ENCODE data around the gene ALX3. TPM values are rescaled to one million over a fixed set of nuclear protein-coding genes. Genes with fewer than 3 reads are reported as not detected.

The ALX3 gene
- total and polyA plus RNA-seq, 10 of the 15 experiments (the other 5 are each of a cell fraction or from before 2014, with no cell fraction given), result not detected

GRCh38 chr1:110084227-110085078, 14.0 kb upstream of the ALX3 start:
- SMC1A ChIA-PET (ENCODE audit: uncharacterized antibody, unreplicated experiment), result no interaction called here
- DNase-seq (ENCODE audit: low read depth, low spot score), result peak; percentile 27
- CTCF ChIA-PET, result no interaction called here
- ATAC-seq, result peak; percentile 75
- in situ Hi-C loops (cut with MboI) (no loop called here), intact Hi-C loops (cut with micrococcal nuclease; ENCODE audit: unreplicated experiment) (loop anchor here (10.0 kb wide), 1 partner anchor 380 kb away; no protein-coding TSS in a partner anchor)
- POLR2A ChIA-PET, result no interaction called here
- peak overlapping the region; percentile 52 for H2AFZ ChIP-seq (ENCODE audit: control insufficient read depth, low read depth, low read length)
- H3K4me1 ChIP-seq (ENCODE audit: control insufficient read depth, insufficient read depth, low read length), result peaks cover 5% of the 10 kb centered on the region; the same call in 1 of the 2 replicates
- H3K9me3 ChIP-seq (replicated peaks; ENCODE audit: control insufficient read depth, insufficient read depth, low read length), result no peaks in the 10 kb centered on the region
- no peaks in the 10 kb centered on the region for H3K79me2 ChIP-seq (ENCODE audit: control insufficient read depth, insufficient read depth, low read length)
- H3K9ac ChIP-seq (ENCODE audit: control insufficient read depth, insufficient read depth, low read length), result peak overlapping the region; percentile 3; the same call in 1 of the 2 replicates
- H4K20me1 ChIP-seq (ENCODE audit: control insufficient read depth, insufficient read depth), result no peaks in the 10 kb centered on the region
- H3K4me3 ChIP-seq, result peak overlapping the region; percentile 65
- H3K4me2 ChIP-seq (ENCODE audit: control insufficient read depth, insufficient read depth), result peak overlapping the region; percentile 65
- peak; percentile 31 for FAIRE-seq
- RAD21 ChIA-PET (ENCODE audit: unreplicated experiment), result no interaction called here
- peaks cover 0 to 8% of the 10 kb centered on the region in 2 experiments; a peak in 2 of 4 replicates for H3K27me3 ChIP-seq (replicated peaks in 1 of 2; ENCODE audit: control insufficient read depth in 2 of 2, insufficient read depth in 2 of 2, low read length in 1 of 2)
- no peak overlapping the region for H3K27ac ChIP-seq (ENCODE audit: control insufficient read depth, insufficient read depth)
- no TSS peak for BruUV-seq (replicated peaks)
- no peaks in the 10 kb centered on the region for H3K36me3 ChIP-seq (ENCODE audit: control insufficient read depth in 2 of 2, insufficient read depth in 2 of 2, low read length in 1 of 2)
- 3% methylated on average over 72 of the region's 72 CpGs for WGBS (ENCODE audit: insufficient coverage, insufficient replicate concordance, low lambda C conversion rate, missing lambda C conversion rate)
- TF ChIP-seq ESRRA (IDR thresholded peaks at IDR 0.05; ENCODE audit: low read length), result no peak
- TF ChIP-seq BCL11A (IDR thresholded peaks at IDR 0.05; ENCODE audit: low read depth, low read length), result 0 out of 2 replicates have a peak, but pooled peaks have one; percentile 7
- TF ChIP-seq FOXM1 (IDR thresholded peaks at IDR 0.05; ENCODE audit: low read depth, low read length), result no peak
- 0 out of 2 replicates have a peak, but pooled peaks have one; percentile 9 for TF ChIP-seq JUNB (IDR thresholded peaks at IDR 0.05)
- no peak for TF ChIP-seq RELB (IDR thresholded peaks at IDR 0.05; ENCODE audit: low read depth)
- no peak for TF ChIP-seq RCOR1 (conservative IDR thresholded peaks at IDR 0.05; ENCODE audit: low read depth, low read length)
- TF ChIP-seq STAT3 (IDR thresholded peaks at IDR 0.05; ENCODE audit: low read depth, low read length), result no peak
- no peak for TF ChIP-seq TARDBP (IDR thresholded peaks at IDR 0.05; ENCODE audit: borderline replicate concordance)
- TF ChIP-seq CHD4 (IDR thresholded peaks at IDR 0.05), result no peak
- TF ChIP-seq RUNX3 (IDR thresholded peaks at IDR 0.05; ENCODE audit: low read length), result 0 out of 2 replicates have a peak, but pooled peaks have one; percentile 9
- TF ChIP-seq CEBPZ (IDR thresholded peaks at IDR 0.05; ENCODE audit: low read depth, low read length), result no peak
- TF ChIP-seq HSF1 (IDR thresholded peaks at IDR 0.05; ENCODE audit: low read depth, low read length), result no peak
- TF ChIP-seq DPF2 (IDR thresholded peaks at IDR 0.05), result no peak
- TF ChIP-seq POLR2A (IDR thresholded peaks at IDR 0.05; ENCODE audit: low read depth, low read length), result peak; percentile 75
- 0 out of 2 replicates have a peak, but pooled peaks have one; percentile 26 for TF ChIP-seq YY1 (IDR thresholded peaks at IDR 0.05; ENCODE audit: low read depth, low read length)

All from GM12878 (cell line).